ENCODE measurements around the gene PLXNA4. TPM values are rescaled to one million over a fixed set of nuclear protein-coding genes. Genes with fewer than 3 reads are reported as not detected.

PLXNA4 gene
- total and polyA plus RNA-seq, 10 donors: 0.15 to 14.7 (median 8.7) TPM

- peak overlapping the region in 7 of 8 donors; percentile 4 to 70 (median 57) for H3K27ac ChIP-seq
- no peak for DNase-seq
- peaks cover 0 to 21% (median 6%) of the 10 kb centered on the region in 6 donors for H3K4me1 ChIP-seq
- H3K9me3 ChIP-seq: no peaks in the 10 kb centered on the region
- H3K36me3 ChIP-seq: no peaks in the 10 kb centered on the region
- WGBS, 5 donors: 12 to 34% (median 22%) methylated on average over 1 of the region's 1 CpG
- H3K27me3 ChIP-seq (replicated peaks in 1 of 7): peaks cover 0 to 19% (median 0%) of the 10 kb centered on the region in 7 donors
- no peak overlapping the region for H3K4me3 ChIP-seq
- intact Hi-C loops (cut with DNase I; ENCODE audit: low total_unique reads): no loop called here
- TF ChIP-seq CTCF (IDR thresholded peaks at IDR 0.05 in 8 of 11, conservative IDR thresholded peaks at IDR 0.05 in 3 of 11) (no peak), POLR2A (IDR thresholded peaks at IDR 0.05) (no peak), POLR2AphosphoS5 (IDR thresholded peaks at IDR 0.05) (peak in 2 of 3 donors; percentile 75 to 93)
Measured at GRCh38 chr7:132080467-132080866, 495.8 kb downstream of the PLXNA4 start.

GRCh38 chr7:132078891-132079735 lies 497.2 kb downstream of the PLXNA4 start:
- Histone ChIP-seq H3K36me3 (no peaks in the 10 kb centered on the region), H3K27me3 (replicated peaks in 1 of 7) (peaks cover 0 to 20% (median 0%) of the 10 kb centered on the region in 7 donors), H3K4me1 (peaks cover 0 to 31% (median 6%) of the 10 kb centered on the region in 6 donors), H3K27ac (peak overlapping the region in 5 of 8 donors; percentile 37 to 70 (median 60)), H3K4me3 (no peak overlapping the region), H3K9me3 (no peaks in the 10 kb centered on the region)
- DNase-seq: no peak
- intact Hi-C loops (cut with DNase I; ENCODE audit: low total_unique reads): no loop called here
- no peak for TF ChIP-seq CTCF (IDR thresholded peaks at IDR 0.05 in 8 of 11, conservative IDR thresholded peaks at IDR 0.05 in 3 of 11)
- 56 to 73% (median 72%) methylated on average over 8 of the region's 8 CpGs for WGBS, 5 donors

GRCh38 chr7:132077971-132078685 lies 498.1 kb downstream of the PLXNA4 start:
- Histone ChIP-seq H3K4me3 (no peak overlapping the region), H3K4me1 (peaks cover 0 to 31% (median 6%) of the 10 kb centered on the region in 6 donors), H3K9me3 (no peaks in the 10 kb centered on the region), H3K27me3 (replicated peaks in 1 of 7) (peaks cover 0 to 20% (median 0%) of the 10 kb centered on the region in 7 donors), H3K27ac (no peak overlapping the region), H3K36me3 (no peaks in the 10 kb centered on the region)
- WGBS, 5 donors: 74 to 87% (median 77%) methylated on average over 7 of the region's 7 CpGs
- DNase-seq: no peak
- TF ChIP-seq CTCF (IDR thresholded peaks at IDR 0.05 in 8 of 11, conservative IDR thresholded peaks at IDR 0.05 in 3 of 11): no peak
- TF ChIP-seq POLR2AphosphoS5 (IDR thresholded peaks at IDR 0.05): no peak
- no peak for TF ChIP-seq POLR2A (IDR thresholded peaks at IDR 0.05)
- intact Hi-C loops (cut with DNase I; ENCODE audit: low total_unique reads): no loop called here
